GM12892 (cell line): Measurements from ENCODE around the gene WNT3.

Experiments
- POLR2AphosphoS5 ChIP-seq: IDR thresholded peaks from 2 replicates; pipeline ENCODE4 v1.6.1; 2011; ENCODE audit warnings: low read depth, low read length, control low read depth
- TAF1 ChIP-seq: IDR thresholded peaks from 2 replicates; pipeline ENCODE4 v1.6.1; 2011; ENCODE audit warnings: low read depth, mild to moderate bottlenecking, control low read depth, low read length, borderline replicate concordance

DNA sequence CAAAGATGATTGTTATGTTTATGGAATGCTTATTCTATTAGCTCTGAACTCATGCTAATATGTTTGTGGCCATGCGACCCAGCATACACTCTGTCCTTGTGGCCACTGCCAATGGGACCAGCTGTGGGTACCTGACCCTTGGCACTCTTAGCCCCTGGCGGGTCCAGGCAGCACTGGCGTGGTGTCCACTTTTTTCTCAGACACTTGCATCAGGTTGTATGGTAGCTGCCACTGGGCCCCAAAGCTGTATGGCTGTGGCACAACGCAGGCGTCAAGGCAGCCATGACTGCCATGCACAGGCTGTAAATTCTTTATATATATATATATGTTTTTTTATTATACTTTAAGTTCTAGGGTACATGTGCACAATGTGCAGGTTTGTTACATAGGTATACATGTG is 20.7 kb upstream of the WNT3 start:
- TF ChIP-seq TAF1: no peak
- no peak for TF ChIP-seq POLR2AphosphoS5
